ENCODE results near the gene PROK1.
"Not testable (repeated sequence)": the region's sequence is repeated elsewhere in the genome, so short reads cannot be mapped to it uniquely, and the experiment has no call there.

The PROK1 gene, protein sequence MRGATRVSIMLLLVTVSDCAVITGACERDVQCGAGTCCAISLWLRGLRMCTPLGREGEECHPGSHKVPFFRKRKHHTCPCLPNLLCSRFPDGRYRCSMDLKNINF

DNA sequence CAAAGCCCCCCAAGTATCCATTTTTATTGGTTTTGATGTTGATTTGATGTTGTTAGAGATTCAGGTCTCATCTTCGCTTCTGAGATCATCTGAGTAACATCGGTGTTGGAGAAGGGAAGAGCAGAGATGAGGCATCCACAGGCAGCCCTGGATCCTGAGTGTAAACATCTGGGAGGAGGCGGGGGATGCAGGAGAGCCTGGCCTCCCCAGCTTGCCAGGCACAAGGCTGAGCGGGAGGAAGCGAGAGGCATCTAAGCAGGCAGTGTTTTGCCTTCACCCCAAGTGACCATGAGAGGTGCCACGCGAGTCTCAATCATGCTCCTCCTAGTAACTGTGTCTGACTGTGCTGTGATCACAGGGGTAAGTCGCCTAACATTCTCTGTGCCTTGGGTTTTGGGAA, at the start of gene PROK1:
PROK1 (plus strand) TSS at position 221 of the 400 bp plus-strand sequence; CDS start at position 289, 68 bp downstream.
- no peak for DNase-seq

DNA sequence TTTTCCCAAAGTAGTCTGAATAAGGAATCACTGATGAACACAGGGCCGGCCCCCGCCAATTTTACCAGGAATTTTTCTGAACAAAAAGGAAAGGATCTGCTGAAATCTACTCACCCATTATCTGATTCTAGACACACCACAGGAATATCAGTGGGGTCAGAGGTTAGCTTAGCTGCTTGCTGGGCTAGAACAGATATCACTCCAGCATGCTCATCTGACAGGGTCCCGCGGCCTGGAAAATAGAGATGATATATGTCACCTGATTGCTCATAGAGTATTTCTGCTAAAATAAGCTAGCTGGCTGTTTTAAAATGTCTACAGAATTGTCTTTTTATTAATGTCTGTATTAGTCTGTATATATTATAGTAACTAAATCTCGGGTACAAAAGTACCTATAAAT, 47.1 kb upstream of the PROK1 start:
- no peak for DNase-seq

DNA sequence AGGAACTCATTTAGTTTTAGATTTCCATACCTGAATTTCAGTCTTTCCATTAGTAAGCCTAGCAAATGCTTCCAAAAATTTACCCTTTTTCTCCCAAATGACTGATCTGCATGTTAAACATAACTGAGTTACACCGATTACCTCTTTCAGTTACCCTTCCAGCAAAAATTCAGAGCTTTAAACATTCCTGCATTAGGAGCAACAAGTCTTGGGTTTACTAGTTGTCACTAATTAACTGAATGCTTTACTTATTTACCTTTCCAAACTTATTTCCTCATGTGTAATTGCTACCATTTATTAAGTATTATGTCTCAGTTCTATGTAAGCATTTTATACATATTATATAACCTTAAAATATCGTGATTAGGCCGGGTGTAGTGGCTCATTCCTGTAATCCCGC, 46.5 kb upstream of the PROK1 start:
- DNase-seq = no peak

DNA sequence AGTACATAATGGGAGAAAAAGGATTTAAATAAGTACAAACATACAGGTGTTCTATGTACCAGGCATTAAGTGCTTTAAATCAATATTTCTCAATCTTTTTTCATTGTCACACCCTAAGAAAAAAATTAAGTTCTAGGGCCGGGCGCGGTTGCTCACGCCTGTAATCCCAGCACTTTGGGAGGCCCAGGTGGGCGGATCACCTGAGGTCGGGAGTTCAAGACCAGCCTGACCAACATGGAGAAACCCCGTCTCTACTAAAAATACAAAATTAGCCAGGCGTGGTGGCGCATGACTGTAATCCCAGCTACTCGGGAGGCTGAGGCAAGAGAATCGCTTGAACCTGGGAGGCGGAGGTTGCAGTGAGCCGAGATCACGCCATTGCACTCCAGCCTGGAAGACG, 44.5 kb upstream of the PROK1 start:
- DNase-seq = not testable (repeated sequence)

DNA sequence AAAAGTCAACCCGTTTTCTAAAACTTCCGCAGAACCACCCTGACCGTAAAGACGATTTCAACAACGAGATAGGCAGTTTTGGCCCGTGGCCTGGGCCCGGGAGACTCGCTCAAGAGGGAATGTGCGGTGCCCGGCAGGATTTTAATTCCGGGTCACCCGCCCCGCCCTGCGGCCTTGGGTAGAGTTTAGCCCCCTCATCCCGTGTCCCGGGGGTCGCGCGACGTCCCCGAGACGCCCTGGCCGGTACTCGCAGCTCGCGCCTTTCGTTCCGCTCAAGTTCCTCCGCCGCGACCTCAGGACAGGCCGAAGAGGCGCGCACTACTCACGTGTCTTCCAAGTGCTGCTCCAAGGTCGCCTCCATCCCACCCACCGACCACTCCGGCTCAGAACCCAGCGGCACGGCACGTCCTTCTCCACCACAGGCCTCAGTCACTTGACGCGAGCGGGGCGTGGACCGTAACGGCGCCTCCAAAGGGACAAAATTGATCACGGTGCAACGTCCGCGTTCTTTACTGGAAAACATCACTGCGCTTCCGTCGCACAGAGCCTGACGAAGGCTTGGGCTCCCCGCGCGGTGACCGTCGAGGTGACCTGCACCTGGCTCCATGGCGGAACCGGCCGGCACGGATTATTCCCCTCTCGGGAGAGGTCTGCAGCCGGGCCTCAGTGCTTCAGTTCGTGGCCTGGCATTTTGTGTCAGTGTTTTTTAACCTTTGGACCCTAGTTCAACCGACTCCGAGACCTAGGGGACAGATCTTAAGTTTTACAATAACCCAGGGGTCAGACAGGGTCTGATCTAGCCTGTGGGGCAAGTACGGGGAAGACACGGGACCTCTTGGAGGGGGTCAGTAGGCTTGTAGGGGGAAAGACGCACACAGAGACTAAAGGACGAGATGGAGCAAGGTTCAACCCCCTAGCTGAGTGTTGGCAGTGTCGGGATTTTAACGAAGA, 43.4 kb upstream of the PROK1 start, which contains the start of gene LAMTOR5:
LAMTOR5 (minus strand) TSS at position 435 of the 951 bp plus-strand sequence; CDS start at position 361, 74 bp downstream.
- DNase-seq = peak; percentile 77 to 86

DNA sequence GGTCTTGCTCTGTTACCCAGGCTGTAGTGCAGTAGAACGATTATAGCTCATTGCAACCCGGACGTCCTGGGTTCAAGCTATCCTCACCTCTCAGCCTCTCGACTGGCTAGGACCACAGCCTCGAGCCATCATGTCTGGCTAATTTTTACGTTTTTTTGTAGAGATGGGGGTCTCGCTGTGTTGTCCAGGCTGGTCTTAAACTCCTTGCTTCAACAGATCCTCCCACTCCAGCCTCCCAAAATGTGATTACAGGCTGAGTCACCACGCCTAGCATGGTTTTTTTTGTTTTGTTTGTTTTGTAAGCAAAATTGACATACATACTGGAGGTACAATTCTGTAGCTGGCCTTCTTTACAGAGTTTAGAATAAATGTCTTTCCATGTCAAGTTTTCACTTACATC, 42.5 kb upstream of the PROK1 start:
- DNase-seq = no peak

DNA sequence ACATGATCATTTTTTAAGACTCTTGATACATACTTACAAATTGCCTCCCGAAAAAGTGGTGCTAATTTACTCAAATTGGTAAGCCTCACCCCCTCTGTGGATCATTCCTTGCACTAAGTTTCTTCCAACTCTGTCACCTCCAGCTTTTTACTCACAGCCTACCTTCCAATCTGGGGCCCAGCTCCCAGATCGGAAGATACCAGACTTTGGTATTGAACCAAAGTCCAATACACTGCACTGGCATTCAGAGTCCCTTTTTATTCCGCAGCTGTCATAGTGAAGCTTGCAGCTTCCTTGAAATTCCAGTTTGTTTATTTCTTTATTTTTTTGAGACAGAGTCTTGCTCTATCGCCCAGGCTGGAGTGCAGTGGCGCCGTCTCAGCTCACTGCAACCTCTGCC, 41.6 kb upstream of the PROK1 start:
- no peak for DNase-seq

DNA sequence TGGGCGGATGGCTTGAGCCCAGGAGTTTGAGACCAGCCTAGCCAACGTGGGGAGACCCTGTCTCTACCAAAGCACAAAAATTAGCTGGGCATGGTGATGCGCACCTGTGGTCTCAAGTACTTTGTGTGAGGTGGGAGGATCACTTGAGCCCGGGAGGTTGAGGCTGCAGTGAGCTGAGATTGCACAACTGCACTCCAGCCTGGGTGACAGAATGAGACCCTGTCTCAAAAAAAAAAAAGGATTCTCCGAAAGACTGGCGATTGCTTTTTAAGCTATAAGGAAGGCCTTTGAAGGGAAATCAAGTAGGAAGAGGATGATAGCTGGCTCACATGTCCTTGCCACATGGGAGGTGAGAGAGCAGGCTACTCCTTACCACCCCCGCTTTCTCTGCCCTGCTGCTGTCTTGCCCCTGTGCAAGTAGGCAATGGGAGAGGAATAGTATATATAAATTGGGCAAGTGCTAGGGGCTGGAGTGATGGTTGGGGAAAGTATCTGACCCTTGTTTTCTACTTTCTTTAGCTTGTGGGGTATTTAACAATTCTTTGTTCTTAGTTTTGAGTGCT, 39.7 kb upstream of the PROK1 start:
- no peak for DNase-seq

DNA sequence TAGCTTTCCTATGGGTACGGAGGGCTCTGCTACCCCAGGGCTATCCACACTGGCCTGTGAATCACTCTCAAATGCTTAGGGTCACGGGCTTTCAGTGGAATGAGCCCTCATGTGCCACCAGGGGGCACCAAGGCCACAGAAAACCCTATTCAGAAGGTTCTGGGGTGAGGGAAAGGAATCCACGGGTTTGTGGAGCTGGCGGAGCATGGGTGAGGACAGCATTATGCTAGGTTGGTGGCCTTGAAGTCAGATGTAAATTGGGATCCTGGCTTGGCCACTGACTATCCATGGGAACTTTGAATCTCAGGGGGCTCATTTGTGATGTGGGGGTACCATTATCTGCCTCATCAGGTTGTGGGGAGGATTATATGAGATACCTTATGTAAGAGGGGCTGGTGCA, 38.4 kb upstream of the PROK1 start:
- peak; percentile 66 to 69 for DNase-seq

DNA sequence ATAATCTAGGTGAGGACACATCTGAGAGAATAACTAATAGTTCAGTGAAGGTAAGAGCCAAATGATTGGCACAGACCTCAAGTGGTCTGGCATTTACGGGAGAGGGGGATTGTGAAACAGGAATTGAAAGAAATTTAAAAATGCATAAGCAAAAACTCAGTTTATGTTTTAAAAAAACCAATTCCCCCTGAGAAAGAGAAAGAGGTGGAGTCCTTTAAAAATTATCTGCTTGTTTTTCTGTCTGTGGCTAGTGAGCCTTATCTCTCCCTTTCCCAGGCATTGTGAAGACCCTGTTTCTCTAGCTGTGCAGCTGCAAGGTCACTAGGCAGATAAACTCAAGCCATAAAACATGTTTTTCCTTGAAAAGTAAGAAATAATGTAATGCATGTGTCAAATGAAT, 37.9 kb upstream of the PROK1 start:
- DNase-seq = not testable (repeated sequence)

DNA sequence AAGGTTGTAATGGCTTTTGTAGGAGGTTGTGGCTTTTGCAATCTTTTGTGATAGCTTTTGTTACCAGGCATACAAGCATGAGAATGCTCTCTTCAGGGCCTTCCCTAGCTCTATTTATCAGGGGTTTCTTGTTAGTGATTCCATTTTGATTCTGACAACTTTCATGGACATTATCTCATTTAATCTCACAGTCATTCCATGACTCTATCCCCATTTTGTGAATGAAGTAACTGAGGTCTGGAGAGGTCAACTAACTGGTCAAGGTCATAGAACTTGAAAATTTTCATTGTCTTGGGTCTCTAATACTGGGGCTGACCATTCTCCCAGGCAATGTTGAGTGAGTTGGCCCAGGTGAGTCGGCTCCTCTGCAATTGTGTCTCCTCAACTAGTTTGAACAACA, 32.2 kb upstream of the PROK1 start:
- no peak for DNase-seq

DNA sequence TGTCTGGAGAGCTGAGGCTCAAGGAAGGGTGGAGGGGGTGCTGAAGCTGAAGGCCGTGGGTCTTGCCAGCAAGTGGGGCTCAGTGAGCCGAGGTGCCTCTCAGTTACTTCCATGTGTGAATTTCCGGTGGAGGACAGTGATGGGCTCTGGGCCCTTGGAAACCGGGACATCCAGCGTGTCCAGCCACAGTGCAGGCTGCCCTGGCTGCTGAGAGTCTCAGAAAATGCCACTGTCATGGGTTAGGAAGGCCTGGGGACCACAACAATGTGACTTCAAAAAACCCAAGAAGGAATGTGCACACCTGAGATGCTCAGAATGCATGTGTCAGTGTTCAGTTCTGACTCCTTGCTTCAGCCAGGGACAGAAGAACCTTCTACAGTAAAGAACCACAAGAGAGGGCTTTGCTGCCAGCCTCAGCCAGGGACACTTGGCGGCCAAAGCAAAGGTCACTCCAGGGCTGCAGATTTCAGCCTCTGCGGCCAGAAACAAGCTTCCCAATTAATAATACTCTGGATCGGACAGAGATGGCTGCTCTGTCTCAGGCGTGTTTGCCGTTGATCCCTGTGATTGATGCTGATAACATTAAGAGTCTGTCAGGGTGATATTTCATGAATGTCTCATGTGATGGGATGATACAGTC, 30.8 kb upstream of the PROK1 start:
- no peak for DNase-seq

DNA sequence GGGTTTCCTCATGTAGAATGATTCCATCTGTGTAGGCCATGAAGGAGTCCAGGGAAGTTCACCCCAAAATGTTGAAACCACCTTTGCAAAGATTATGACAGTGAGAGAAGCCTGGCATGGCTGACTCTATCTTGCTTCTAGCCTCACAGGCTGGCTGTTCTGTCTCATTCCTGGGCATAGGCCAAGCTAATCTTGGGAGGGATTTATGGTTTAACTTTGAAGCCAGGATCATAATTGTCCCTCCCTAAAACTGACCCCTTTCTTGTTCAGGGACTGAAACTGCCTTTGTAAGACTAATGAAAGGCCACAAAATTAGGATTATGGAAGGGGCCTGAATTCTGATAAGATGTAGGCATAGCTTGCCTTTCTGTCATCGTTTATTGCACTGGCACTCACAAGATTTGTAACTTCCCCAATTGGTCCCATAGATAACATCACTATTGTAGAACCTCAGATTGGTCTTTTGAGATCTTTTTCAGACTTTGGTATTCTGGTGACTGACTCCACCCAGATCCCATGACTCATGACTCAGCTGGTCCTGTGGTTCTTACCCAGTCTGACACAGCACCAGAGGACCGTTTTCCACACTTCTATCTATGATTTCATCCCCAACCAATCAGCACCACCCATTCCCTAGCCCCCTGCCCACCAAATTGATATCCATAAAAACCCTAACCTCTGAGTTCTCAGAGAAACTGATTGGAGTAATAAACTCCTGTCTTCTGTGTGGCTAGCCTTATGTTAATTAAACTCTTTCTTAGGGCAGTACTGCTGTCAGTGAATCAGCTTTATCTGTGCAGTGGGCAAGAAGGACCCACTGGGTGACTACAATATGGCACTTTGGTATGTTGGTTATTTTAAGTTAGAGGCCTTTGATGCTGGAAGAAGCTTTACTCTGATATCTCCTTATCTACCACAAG, 29.8 kb upstream of the PROK1 start:
- no peak for DNase-seq

DNA sequence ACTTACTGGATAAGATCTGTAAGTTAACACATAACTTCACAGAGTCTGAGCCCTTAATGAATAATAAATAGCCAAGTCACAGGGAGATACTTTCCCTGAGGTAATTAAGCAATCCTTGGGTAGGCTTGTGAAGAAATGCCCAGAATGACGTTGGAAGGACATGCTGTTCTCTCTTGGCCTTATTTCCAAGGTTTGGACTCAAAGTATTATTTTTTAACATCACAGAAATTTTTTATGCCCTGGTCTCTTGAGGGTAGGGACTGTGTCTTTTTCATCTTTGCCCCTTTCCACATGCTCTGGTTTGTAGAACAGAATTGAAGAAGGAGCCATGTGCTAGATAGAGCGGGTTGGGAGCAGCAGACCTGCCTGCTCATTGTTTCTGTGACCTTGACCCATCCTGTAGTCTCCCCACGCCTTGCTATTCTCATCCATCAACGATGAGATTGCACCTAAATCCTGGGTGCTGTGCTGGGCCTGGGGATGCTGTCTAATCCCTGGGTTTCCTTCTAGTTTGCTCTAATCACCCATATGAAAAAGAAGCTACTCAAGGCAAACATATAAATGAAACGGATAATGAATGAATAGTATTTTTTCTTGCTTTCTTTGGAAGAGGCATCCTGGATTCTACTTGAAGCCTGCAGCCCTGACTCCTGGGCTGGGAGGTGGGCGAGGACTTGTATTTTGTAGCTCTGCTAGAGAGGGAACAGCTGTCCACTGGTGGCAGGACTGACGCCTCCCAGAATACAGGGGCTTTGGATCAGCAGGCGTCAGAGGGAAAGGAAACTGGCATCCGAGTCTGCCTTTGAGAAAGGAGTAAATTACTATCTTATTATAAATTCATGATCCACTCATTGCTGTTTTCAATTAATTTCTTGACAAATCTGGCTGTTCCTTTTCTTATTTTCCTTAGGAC, 26.0 kb upstream of the PROK1 start:
- no peak for DNase-seq

DNA sequence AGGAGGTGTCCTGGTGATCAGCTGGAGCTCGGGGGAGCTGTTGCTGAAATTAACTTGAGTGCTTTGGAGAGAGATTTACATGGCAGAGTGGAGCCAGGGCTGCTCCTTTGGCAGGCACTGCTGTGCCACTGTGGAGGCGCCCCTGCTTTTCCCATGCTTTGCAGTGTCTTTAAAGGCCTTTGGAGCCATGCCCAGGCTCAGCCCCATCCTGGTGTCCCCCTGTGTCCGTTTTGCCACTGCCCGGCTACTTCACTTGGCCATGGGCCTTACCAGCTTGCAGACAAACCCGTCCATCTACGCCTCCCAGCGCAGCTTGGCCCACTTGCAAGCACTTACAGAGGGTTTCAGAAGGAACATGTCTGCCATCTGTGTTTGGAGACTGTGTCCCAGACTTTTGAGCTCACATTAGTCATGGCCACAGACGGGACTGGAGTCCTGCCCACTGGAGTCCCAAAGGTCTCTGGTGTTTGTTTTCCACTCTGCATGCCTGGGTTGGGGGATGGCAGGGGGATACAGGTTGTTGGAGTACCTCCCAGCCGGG, 25.3 kb upstream of the PROK1 start:
- DNase-seq = no peak

DNA sequence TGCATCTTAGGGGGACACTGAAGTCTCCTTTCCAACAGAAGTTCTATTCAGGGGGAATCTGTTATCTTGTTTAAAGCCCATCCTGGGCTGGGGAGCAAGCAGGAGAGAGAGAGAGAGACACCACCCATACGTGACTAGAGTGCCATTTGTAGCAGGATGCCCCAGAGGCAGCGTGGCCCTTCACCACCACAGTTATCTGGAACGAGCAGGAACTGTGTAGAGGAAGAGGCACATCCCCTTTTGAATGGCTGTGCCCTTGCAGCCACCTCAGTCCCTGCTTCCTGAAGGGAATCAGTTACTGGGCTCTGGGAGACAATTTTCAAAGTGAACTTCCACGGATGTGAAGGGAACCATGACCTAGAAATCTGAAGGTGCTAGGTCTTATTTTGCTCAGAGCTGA, 24.1 kb upstream of the PROK1 start:
- DNase-seq = no peak

DNA sequence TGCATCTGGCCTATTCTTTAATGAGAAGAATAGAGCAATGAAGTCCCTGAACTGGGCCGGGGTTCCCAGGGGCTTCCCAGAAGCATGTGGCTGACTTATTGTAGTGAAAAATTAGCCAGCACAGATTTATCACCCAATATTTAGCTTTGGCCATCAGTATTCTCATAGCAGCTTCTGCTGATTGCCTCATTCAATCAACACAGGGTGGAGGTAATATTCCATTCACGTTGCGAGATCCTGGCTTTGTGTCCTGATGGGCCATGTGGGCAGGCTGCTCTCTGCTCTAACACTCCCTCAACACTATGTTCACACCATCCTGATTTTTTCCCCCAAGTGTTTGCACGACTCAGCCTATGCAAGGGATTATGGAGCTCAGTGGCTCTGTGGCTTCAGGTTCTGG, 22.0 kb upstream of the PROK1 start:
- DNase-seq = no peak

DNA sequence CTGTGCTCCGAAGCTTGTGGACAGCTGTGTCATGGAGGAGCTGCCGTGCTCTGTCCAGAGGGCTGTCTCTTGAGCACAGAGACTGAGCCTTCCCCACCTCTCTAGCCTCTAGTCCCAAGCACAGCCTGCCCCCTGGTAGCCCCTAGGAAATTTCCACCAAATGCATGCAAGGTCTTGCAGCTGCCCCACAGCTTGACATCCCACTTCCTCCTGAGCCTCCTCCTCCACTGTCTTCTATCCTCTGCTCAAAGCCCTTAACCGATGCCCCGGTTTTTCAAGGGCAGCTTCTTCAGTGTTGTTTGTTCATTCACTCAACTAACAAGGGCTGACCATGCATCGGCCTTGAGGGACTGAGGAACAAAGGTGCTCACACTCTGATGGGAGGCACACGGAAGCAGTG, 20.6 kb upstream of the PROK1 start:
- DNase-seq = peak in 1 of 2 experiments; percentile 5

DNA sequence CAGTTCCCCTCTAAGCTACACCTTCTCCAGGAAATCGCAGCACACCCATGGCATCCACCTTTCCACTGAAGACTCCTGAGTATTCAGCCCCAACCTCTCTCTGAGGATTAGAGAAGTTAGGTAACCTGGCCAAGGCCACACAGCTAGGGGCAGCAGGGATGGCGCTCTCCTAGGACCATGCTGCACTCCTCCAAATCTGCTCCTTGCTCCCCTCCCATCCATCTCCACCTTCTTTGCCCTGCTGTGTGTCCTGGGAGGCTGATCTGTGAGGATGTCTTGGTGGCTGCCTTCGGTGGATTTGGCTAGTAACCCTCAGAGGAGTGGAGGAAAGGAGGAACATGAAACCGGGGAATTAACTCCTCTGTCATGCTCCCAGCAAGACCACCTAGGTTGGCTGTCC, 20.0 kb upstream of the PROK1 start:
- DNase-seq = no peak

DNA sequence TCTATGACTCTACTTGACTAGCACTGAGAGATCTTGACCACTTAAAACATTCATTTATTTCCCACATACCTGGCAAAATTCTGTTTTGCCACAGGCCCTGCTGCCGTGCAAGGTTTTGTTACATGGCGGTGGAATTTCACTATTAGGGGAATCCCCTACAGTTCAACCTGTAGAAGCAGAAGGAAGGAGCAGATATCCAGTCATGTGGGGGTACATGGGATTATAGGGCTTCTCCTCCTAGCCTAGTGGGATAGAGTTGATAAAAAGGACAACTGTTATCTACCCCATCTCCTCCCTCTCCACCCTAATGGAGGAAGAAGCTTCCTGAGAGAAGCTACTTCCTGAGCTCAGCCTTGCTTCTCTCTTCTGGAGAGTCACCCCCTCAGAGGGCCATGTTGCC, 17.7 kb upstream of the PROK1 start:
- no peak for DNase-seq

DNA sequence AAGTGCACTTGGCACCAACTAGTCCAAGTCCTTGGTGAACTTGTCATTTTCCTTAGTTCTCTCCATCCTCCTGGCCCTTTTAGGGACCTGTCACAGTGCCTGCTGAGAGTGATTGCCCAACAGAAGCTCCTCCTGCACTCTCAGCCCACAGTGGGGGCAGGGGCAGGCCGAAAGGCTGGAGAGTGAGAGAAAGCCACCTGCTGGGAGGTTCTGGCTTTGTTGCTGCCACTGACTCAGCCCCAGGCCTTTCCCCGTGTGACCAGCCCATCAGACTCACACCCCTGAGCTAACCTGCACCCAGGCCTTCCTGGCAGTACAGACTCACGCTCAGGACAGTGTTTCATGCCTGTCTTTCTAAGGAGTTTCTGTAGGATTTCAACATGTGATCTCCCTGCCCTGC, 17.1 kb upstream of the PROK1 start:
- DNase-seq = peak; percentile 78 to 85
